A673 (cell line): ENCODE results near the gene STMN3. TPM values are rescaled to one million over a fixed set of nuclear protein-coding genes. Genes with fewer than 3 reads are reported as not detected.

ENCODE experiments used
- BruUV-seq: library from RNA; stranded (reverse); fragments of 400-500 nt; replicated peaks from 2 replicates; lab custom pipeline; 2021; lab: Mats Ljungman, UMichigan
- CTCF ChIA-PET: fragments of 300-600 bp; sonication (Branson Sonifier 250); formaldehyde crosslinking; loops from one replicate; lab custom pipeline; 2022; ENCODE audit warnings: antibody characterized with exemption; lab: Charles Lee
- POLR2A ChIA-PET: fragments of 300-600 bp; sonication (Branson Sonifier 250); formaldehyde crosslinking; loops from one replicate; lab custom pipeline; 2022; ENCODE audit warnings: antibody characterized with exemption; ENCODE audit not compliant: low non-redundant PET; lab: Charles Lee
- DNase-seq: peaks from one replicate; pipeline ENCODE4 v3.0.0-alpha.2; 2015; ENCODE audit warnings: low spot score
- H3K27ac ChIP-seq: fragments of 200-600 bp; sonication (generic); 2 replicates; pipeline ENCODE4 v1.5.1; 2016; ENCODE audit warnings: mixed run types, low read depth, mild to moderate bottlenecking, mixed read lengths, antibody characterized with exemption, low read length; ENCODE audit not compliant: poor library complexity, severe bottlenecking
- H3K27me3 ChIP-seq: fragments of 200-600 bp; sonication (generic); replicated peaks from 2 replicates; pipeline ENCODE4 v1.6.1; 2017; ENCODE audit warnings: mixed run types, low read depth, mild to moderate bottlenecking, mixed read lengths, antibody characterized with exemption, low read length; ENCODE audit not compliant: insufficient read depth, poor library complexity
- H3K36me3 ChIP-seq: fragments of 200-600 bp; sonication (generic); 2 replicates; pipeline ENCODE4 v1.6.1; 2016; ENCODE audit warnings: mixed run types, mild to moderate bottlenecking, mixed read lengths, antibody characterized with exemption, low read length; ENCODE audit not compliant: insufficient read depth, poor library complexity, severe bottlenecking
- H3K4me1 ChIP-seq: fragments of 200-600 bp; sonication (generic); 2 replicates; pipeline ENCODE4 v1.6.1; 2017; ENCODE audit warnings: mixed run types, mild to moderate bottlenecking, mixed read lengths, antibody characterized with exemption, low read length; ENCODE audit not compliant: insufficient read depth, poor library complexity, severe bottlenecking
- H3K4me3 ChIP-seq: fragments of 200-600 bp; sonication (generic); 2 replicates; pipeline ENCODE4 v1.5.1; 2016; ENCODE audit warnings: low read depth, mixed run types, mild to moderate bottlenecking, mixed read lengths, low read length; ENCODE audit not compliant: poor library complexity, severe bottlenecking
- H3K9me3 ChIP-seq: fragments of 200-600 bp; sonication (generic); 2 replicates; pipeline ENCODE4 v1.6.1; 2016; ENCODE audit warnings: mixed run types, low read depth, mild to moderate bottlenecking, mixed read lengths, antibody characterized with exemption, low read length; ENCODE audit not compliant: poor library complexity, severe bottlenecking
- CTCF ChIP-seq: fragments of 300-800, 200-600 bp; sonication (generic); conservative IDR thresholded peaks from 2 replicates; pipeline ENCODE4 v1.5.1; 2017; ENCODE audit warnings: low read depth, mild to moderate bottlenecking, antibody characterized with exemption, low read length, moderate library complexity, mixed read lengths
- EZH2 ChIP-seq: fragments of 200-600 bp; sonication (generic); IDR thresholded peaks from 2 replicates; pipeline ENCODE4 v1.6.1; 2017; ENCODE audit warnings: borderline replicate concordance, low read depth, mild to moderate bottlenecking, mixed read lengths, antibody characterized with exemption, low read length; ENCODE audit not compliant: poor library complexity, severe bottlenecking
- intact Hi-C: fragments of 100-400 bp; cut with micrococcal nuclease; formaldehyde crosslinking; loops from one replicate; pipeline ENCODE4 v1.10.0; 2022; ENCODE audit not compliant: unreplicated experiment
- total RNA-seq: library from RNA; stranded (reverse); gene quantifications from 2 replicates; pipeline ENCODE4 v1.2.3, GENCODE V29; 2021

Gene STMN3
- total RNA-seq, 1 experiment from 2014 or later, result 115 TPM

- H3K9me3 ChIP-seq, result no peaks in the 10 kb centered on the region
- no peaks in the 10 kb centered on the region for H3K4me1 ChIP-seq
- peaks cover 2% of the 10 kb centered on the region for H3K36me3 ChIP-seq
- no peak overlapping the region for H3K27ac ChIP-seq
- ChIA-PET POLR2A (no interaction called here), CTCF (no interaction called here)
- no peaks in the 10 kb centered on the region for H3K27me3 ChIP-seq
- intact Hi-C loops, result no loop called here
- DNase-seq, result no peak
- BruUV-seq, result no TSS peak
- no peak overlapping the region for H3K4me3 ChIP-seq
- TF ChIP-seq EZH2, result no peak
- TF ChIP-seq CTCF, result no peak
These were observed 57.7 kb downstream of the STMN3 start for GRCh38 chr20:63595416-63596127.

- DNase-seq, result no peak
- Histone ChIP-seq H3K9me3 (no peaks in the 10 kb centered on the region), H3K4me3 (no peak overlapping the region), H3K36me3 (peaks cover 2% of the 10 kb centered on the region), H3K4me1 (no peaks in the 10 kb centered on the region), H3K27me3 (no peaks in the 10 kb centered on the region), H3K27ac (no peak overlapping the region)
- CTCF ChIA-PET, result no interaction called here
- no TSS peak for BruUV-seq
- TF ChIP-seq CTCF (no peak), EZH2 (no peak)
- POLR2A ChIA-PET, result no interaction called here
- intact Hi-C loops, result no loop called here
These were observed 59.1 kb downstream of the STMN3 start for GRCh38 chr20:63594043-63594561.

GRCh38 chr20:63592661-63593060 lies 60.6 kb downstream of the STMN3 start:
- no peak for TF ChIP-seq EZH2
- TF ChIP-seq CTCF, result no peak
- Histone ChIP-seq H3K36me3 (peaks cover 2% of the 10 kb centered on the region), H3K4me3 (no peak overlapping the region), H3K27ac (no peak overlapping the region), H3K27me3 (no peaks in the 10 kb centered on the region), H3K4me1 (no peaks in the 10 kb centered on the region), H3K9me3 (no peaks in the 10 kb centered on the region)
- ChIA-PET POLR2A (no interaction called here), CTCF (no interaction called here)
- no TSS peak for BruUV-seq
- intact Hi-C loops, result no loop called here
- no peak for DNase-seq
